Testis (tissue), 3 donors: ENCODE results near the gene MOV10L1. TPM values are rescaled to one million over a fixed set of nuclear protein-coding genes. Genes with fewer than 3 reads are reported as not detected.
"Not testable (repeated sequence)": the region's sequence is repeated elsewhere in the genome, so short reads cannot be mapped to it uniquely, and the experiment has no call there.

ENCODE experiments used
- DNase-seq: peaks from one replicate; pipeline ENCODE4 v3.0.0-alpha.2; 2019
- H3K27ac ChIP-seq, 2 donors: fragments of 200-600 bp; sonication (generic); one replicate each; pipeline ENCODE4 v1.5.1; 2019
- H3K27me3 ChIP-seq: fragments of 200-600 bp; sonication (generic); one replicate; pipeline ENCODE4 v1.5.1; 2019
- H3K36me3 ChIP-seq: fragments of 200-600 bp; sonication (generic); one replicate; pipeline ENCODE4 v1.5.1; 2017; ENCODE audit warnings: low read depth; ENCODE audit errors: missing control alignments
- H3K4me1 ChIP-seq: fragments of 200-600 bp; sonication (generic); one replicate; pipeline ENCODE4 v1.5.1; 2019
- H3K4me3 ChIP-seq, 2 donors: fragments of 200-600 bp; sonication (generic); one replicate each; pipeline ENCODE4 v1.5.1; 2017 to 2019
- H3K9me3 ChIP-seq: fragments of 200-600 bp; sonication (generic); one replicate; pipeline ENCODE4 v1.5.1; 2017
- CTCF ChIP-seq, 3 experiments: fragments of 450-650 bp in 2 of 3; fragments of 200-600 bp in 1 of 3; sonication (generic) in 1 of 3; IDR thresholded peaks; one replicate each; pipeline ENCODE4 v1.5.1; 2016 to 2019; ENCODE audit warnings: antibody characterized with exemption in 3 of 3, mild to moderate bottlenecking in 2 of 3, moderate library complexity in 1 of 3
- POLR2A ChIP-seq: fragments of 450-650 bp; IDR thresholded peaks from one replicate; pipeline ENCODE4 v1.6.1; 2017; ENCODE audit warnings: antibody characterized with exemption, mild to moderate bottlenecking, moderate library complexity
- WGBS, 2 donors: methylation state at CpG; one replicate each; pipeline ENCODE4 v1.1.5; 2018; 5-methylcytosine and 5-hydroxymethylcytosine counted together
- intact Hi-C: fragments of 100-400 bp; cut with DNase I; formaldehyde crosslinking; loops from one replicate; pipeline ENCODE4 v1.15.1; 2023; ENCODE audit warnings: low total_unique reads
- polyA plus RNA-seq: library from polyadenylated mRNA; stranded (reverse); fragments of 350-450 nt; fragmentation: Illumina TruSeq; extraction: RNeasy Lipid Tissue Mini Kit (QIAGEN cat#74804); gene quantifications from one replicate; pipeline ENCODE4 v1.2.3, GENCODE V29; 2014; ENCODE audit warnings: low read depth, low replicate concordance; ENCODE audit not compliant: insufficient read depth
- total RNA-seq, 2 donors: library from RNA; depleted of rRNA; stranded (reverse); fragments of >200 nt; gene quantifications; one replicate each; pipeline ENCODE4 v1.2.3, GENCODE V29; 2016

The MOV10L1 gene
- total and polyA plus RNA-seq, 3 donors from 2014 or later, result 48.4 to 73.3 (median 62.4) TPM

GRCh38 chr22:50129121-50129736 lies 39.4 kb downstream of the MOV10L1 start:
- Histone ChIP-seq H3K4me3 (no peak overlapping the region), H3K36me3 (no peaks in the 10 kb centered on the region), H3K27ac (no peak overlapping the region), H3K27me3 (no peaks in the 10 kb centered on the region), H3K4me1 (no peaks in the 10 kb centered on the region), H3K9me3 (no peaks in the 10 kb centered on the region)
- TF ChIP-seq CTCF (IDR thresholded peaks at IDR 0.05) (no peak), POLR2A (no peak)
- WGBS, 2 donors, result 91 to 95% methylated on average over 10 of the region's 10 CpGs
- intact Hi-C loops, result no loop called here
- DNase-seq, result no peak

- intact Hi-C loops, result no loop called here
- no peak for DNase-seq
- WGBS, 2 donors, result 83 to 93% methylated on average over 4 of the region's 4 CpGs
- no peaks in the 10 kb centered on the region for H3K36me3 ChIP-seq
- H3K4me1 ChIP-seq, result peaks cover 5% of the 10 kb centered on the region
- H3K27me3 ChIP-seq, result no peaks in the 10 kb centered on the region
- H3K9me3 ChIP-seq, result no peaks in the 10 kb centered on the region
- no peak overlapping the region for H3K27ac ChIP-seq
- H3K4me3 ChIP-seq, result no peak overlapping the region
- TF ChIP-seq POLR2A (no peak), CTCF (IDR thresholded peaks at IDR 0.05) (no peak)
Observed at GRCh38 chr22:50131894-50132293, 42.1 kb downstream of the MOV10L1 start.

- intact Hi-C loops, result no loop called here
Observed at GRCh38 chr22:50134481-50134880, 44.7 kb downstream of the MOV10L1 start.

GRCh38 chr22:50136581-50137015 lies 46.8 kb downstream of the MOV10L1 start:
- Histone ChIP-seq H3K36me3 (no peaks in the 10 kb centered on the region), H3K4me3 (no peak overlapping the region), H3K27me3 (no peaks in the 10 kb centered on the region), H3K9me3 (no peaks in the 10 kb centered on the region), H3K4me1 (peaks cover 5% of the 10 kb centered on the region), H3K27ac (no peak overlapping the region)
- no peak for DNase-seq
- WGBS, 2 donors, result 44 to 58% methylated on average over 5 of the region's 5 CpGs
- TF ChIP-seq CTCF (IDR thresholded peaks at IDR 0.05) (no peak), POLR2A (no peak)
- intact Hi-C loops, result no loop called here

More at GRCh38 chr22:50134481-50134880, 44.7 kb downstream of the MOV10L1 start:
- 83 to 85% methylated on average over 10 of the region's 10 CpGs for WGBS, 2 donors
- Histone ChIP-seq H3K27ac (no peak overlapping the region), H3K4me1 (peaks cover 5% of the 10 kb centered on the region), H3K4me3 (no peak overlapping the region), H3K27me3 (no peaks in the 10 kb centered on the region), H3K9me3 (no peaks in the 10 kb centered on the region), H3K36me3 (no peaks in the 10 kb centered on the region)
- no peak for DNase-seq
- TF ChIP-seq POLR2A, result no peak

GRCh38 chr22:50137277-50137676 lies 47.5 kb downstream of the MOV10L1 start:
- WGBS, 2 donors, result 95 to 96% methylated on average over 9 of the region's 9 CpGs
- H3K36me3 ChIP-seq, H3K27me3 ChIP-seq, H3K27ac ChIP-seq, H3K9me3 ChIP-seq, H3K4me3 ChIP-seq, intact Hi-C loops, DNase-seq, H3K4me1 ChIP-seq: not testable (repeated sequence)

GRCh38 chr22:50138041-50138440 lies 48.2 kb downstream of the MOV10L1 start:
- no peaks in the 10 kb centered on the region for H3K9me3 ChIP-seq
- intact Hi-C loops, result no loop called here
- no peak for DNase-seq
- H3K36me3 ChIP-seq, result no peaks in the 10 kb centered on the region
- no peak overlapping the region for H3K4me3 ChIP-seq
- H3K27me3 ChIP-seq, result no peaks in the 10 kb centered on the region
- no peak overlapping the region for H3K27ac ChIP-seq
- TF ChIP-seq POLR2A (no peak), CTCF (IDR thresholded peaks at IDR 0.05) (no peak)
- WGBS, 2 donors, result 92% methylated on average over 4 of the region's 4 CpGs
- peaks cover 5% of the 10 kb centered on the region for H3K4me1 ChIP-seq
